GM21526 (cell line): ENCODE measurements around the gene PGAP3.

Experiments
- ATAC-seq: cut with Tn5 transposase; IDR thresholded peaks from one replicate; pipeline ENCODE4 v1.9.1; 2021; ENCODE audit warnings: moderate library complexity; ENCODE audit not compliant: unreplicated experiment, low FRiP score

The PGAP3 gene

GRCh38 chr17:39661744-39662541 lies 25.9 kb downstream of the PGAP3 start:
- ATAC-seq = no peak

DNA sequence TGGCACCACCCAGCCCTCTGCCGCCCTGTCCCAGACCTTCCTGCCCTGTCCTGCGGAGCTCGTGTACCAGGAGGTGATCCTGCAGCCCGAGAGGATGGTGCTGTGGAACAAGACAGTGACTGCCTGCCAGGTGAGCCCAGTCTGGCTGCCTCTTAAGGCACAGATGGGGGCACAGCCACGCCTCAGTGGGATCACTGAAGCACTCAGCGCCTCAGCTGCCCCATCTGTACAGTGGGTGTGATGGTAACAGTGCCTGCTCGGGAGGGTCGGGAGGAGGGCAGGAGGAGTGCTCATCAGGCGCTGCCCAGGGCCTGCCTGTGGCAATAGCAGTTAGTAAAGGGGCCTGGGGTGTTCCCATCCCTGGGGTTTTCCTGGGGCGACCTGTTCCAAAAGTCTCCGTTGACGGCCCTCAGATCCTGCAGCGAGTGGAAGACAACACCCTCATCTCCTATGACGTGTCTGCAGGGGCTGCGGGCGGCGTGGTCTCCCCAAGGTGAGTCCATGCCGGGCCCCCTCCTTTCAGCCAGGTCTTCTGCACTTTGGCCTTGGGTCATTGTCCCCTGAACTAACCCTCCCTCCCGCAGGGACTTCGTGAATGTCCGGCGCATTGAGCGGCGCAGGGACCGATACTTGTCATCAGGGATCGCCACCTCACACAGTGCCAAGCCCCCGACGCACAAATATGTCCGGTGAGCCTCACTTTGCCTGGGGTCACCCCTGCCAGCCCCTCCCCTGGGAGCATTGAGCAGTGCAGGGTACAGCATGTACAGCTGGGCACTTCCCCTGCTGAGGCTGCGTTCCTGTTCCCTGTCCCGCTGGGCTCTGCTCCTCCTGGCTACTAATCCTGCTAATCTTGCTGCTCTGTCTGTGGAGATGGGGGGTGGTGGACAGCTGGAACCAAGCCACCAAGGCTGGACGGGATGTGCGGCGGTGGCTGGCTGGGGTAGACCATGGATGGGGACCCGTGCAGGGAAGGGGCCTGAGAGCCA lies 27.2 kb downstream of the PGAP3 start:
- ATAC-seq = no peak

DNA sequence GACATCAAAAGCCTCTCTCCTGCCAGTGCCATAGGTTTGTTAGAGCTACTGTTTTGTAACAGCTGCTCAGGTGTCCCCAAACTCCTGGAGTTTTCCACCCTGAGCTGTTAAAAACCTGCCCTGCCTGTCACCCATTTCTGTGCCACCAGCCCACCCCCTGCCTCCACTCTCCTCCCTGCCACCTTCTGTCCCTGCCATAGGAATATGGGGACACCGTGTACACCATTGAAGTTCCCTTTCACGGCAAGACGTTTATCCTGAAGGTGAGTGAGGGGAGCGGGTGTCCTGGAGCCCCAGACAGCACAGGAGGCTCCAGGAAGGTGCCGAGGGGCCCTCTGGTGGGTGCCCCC lies 27.9 kb downstream of the PGAP3 start:
- ATAC-seq = no peak

- no peak for ATAC-seq
Measured at GRCh38 chr17:39659279-39660010, 28.4 kb downstream of the PGAP3 start.

DNA sequence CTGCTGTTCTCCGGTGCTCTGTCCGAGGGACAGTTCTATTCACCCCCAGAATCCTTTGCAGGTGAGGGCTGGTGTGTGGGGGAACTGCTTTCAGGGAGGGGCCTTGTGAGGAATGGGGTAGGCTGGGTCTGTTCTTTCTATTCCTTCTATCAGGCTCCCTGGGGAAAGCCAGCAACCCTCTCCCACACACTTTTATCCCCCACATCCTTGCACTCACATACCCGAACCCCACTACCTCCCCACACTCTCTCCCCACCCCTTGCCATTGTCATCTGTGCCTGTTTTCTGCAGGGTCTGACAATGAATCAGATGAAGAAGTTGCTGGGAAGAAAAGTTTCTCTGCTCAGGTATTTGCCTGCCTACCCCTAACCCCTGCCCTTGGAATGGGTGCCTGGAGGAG lies 29.1 kb downstream of the PGAP3 start:
- no peak for ATAC-seq

DNA sequence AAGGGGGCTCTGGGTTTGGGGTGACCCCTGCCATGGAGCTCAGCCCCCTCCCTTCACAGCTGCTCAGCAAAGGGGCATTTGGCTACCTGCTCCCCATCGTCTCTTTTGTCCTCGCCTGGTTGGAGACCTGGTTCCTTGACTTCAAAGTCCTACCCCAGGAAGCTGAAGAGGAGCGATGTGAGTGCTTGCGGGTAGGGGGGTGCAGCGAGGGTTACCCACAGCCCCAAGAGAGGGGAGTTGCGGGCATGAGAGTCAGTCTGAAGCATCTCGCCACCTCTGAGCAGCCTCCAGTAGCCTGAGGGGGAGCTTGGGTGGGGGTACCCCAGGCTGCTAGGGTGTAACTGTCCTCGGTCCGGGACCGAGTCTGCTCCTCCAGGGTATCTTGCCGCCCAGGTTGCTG lies 29.5 kb downstream of the PGAP3 start:
- ATAC-seq = no peak

DNA sequence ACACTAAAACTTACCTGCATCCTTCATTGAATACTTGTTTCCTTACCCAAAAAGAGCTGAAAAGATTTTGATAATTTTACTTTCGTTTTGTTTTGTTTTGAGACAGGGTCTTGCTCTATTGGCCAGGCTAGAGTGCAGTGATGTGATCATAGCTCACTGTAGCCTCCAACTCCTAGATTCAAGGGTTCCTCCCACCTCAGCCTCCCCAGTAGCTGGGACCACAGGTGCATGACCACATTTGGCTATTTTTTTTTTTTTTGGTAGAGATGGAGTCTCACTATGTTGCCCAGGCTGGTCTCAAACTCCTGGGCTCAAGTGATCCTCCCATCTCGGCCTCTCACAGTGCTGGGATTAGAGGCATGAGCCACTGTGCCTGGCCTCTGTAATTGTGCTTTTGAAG lies 32.8 kb downstream of the PGAP3 start:
- ATAC-seq = no peak

- ATAC-seq = no peak
Measured at GRCh38 chr17:39653662-39654331, 34.1 kb downstream of the PGAP3 start.

DNA sequence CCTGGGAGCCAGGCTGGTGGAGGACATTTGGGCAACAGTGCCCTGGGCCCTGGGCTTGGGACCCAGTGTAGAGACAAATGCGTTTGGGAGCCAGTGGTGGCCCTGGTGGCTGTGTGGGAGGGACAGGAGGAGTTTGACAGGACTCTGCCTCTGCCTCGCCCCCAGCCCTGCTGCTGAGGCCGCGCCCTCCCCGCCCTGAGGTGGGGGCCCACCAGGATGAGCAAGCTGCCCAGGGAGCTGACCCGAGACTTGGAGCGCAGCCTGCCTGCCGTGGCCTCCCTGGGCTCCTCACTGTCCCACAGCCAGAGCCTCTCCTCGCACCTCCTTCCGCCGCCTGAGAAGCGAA lies 34.6 kb downstream of the PGAP3 start:
- no peak for ATAC-seq

DNA sequence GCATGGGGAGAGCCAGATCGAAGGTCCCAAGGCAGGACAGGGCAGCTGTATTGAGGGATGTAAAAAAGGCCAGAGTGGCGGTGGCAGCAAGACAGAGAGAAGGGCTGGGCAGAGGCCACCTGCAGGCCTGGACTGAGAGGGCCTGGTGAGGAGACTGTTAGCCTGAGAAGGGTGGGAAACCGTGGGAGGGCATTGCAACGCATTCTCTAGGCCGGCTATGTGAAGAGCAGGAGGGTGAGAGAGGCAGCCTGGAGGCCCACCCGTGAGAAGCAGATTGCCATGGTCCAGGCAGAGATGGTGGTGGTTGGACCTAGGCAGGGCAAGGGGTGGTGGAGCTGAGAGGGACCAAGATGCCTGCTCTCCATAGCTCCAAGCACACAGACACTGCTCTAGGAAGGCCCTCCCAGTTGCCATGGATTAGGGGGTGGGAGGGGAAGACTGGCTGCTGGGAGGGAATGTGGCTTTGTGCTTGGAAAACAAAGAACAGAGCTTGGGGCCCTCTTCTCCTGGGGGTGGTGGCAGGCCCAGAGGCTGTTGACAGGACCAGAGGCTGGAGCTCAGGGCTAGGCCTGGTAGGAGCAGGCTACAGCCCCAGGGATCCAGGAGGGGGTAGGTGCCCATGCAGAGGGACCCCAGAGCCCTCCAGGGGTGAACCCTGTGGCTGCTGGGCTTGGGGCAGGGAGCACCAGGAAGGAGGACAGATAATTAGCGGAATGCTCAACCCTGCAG lies 35.1 kb downstream of the PGAP3 start:
- ATAC-seq = no peak

- no peak for ATAC-seq
Measured at GRCh38 chr17:39651923-39652586, 35.8 kb downstream of the PGAP3 start.

- ATAC-seq = no peak
Measured at GRCh38 chr17:39650121-39650579, 37.7 kb downstream of the PGAP3 start.

- ATAC-seq = no peak
Measured at GRCh38 chr17:39648616-39649366, 39.1 kb downstream of the PGAP3 start.

DNA sequence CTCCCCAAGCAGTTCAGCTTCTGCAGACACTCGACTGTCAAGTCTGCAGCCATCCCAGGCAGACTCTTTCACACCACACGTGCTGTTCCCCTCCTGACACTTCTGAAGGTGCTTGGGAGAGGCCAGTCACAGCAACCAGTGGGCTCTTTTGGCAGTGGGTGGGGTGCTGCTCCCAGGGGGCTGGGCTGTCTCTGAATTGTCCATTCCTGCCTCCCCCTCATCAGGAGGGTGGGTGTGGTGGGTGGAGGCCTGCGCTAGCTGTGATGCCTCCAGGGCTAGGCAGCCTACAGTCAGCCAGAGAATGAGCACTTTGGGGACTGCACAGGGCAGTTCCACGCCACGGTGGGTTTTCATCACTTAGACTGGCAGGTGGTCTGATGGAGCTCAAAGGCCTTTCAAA lies 40.6 kb downstream of the PGAP3 start:
- ATAC-seq = no peak

- ATAC-seq = no peak
Measured at GRCh38 chr17:39643271-39643670, 44.6 kb downstream of the PGAP3 start.

DNA sequence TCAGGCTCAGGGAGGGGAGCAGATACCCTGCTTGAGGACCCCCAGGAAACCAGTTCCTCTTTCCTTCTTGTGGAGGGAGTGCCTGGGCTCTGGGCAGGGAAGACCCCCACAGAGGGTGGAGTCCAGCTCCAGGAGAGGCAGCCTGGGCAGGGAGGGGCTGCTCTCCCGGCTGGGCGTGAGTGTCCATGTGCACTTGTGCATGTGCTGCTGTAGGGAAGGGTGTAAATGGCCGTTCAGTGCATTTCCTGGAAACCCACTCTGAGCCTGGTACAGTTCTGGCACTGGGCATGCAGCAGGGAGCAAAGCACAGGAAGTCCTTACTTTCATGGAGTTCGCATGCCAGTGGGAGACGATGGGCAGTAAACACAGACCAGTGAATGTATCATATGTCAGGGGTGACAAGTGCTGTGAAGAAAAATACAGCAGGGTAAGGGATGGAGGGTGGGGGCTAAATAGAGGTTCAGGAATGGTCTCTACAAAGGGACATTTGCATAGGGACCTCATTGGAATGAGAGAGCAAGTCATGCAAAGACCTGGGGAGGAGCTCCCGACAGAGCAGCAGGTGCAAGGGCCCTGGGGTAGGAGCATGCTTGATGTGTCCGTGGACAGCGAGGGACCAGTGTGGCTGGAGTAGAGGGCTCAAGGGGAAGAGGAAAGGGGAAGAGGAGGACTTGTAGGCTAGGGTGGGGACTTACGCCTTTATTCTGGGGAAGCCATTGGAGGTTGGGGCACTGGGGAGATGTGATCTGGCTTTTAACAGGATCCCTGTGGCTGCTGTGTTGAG lies 45.4 kb downstream of the PGAP3 start:
- no peak for ATAC-seq

DNA sequence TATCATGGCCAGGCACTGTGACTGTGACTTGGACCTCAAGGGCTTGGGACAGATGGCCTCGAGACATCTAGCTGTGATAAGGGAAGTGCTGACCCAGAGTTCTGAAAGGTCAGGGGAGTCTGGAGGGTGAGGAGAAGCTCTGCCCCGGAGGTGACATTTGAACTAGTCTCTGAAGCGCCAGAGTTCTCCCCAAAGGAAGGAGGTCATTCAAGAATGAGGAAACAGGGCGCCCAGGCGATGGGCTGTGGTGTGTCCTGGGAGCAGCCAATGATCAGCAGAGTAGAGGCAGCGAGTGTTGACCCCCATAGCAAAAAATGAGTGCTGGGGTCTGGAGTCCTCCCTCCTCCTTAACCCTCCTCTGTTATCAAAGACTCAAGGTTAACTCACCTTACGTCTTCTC lies 46.0 kb downstream of the PGAP3 start:
- ATAC-seq = no peak

GRCh38 chr17:39641097-39641496 lies 46.8 kb downstream of the PGAP3 start:
- no peak for ATAC-seq
